Fibroblast of the conjunctiva (primary cell): Measurements from ENCODE around the gene NEK1.
"Not testable (repeated sequence)": the region's sequence is repeated elsewhere in the genome, so short reads cannot be mapped to it uniquely, and the experiment has no call there.

Experiments
- DNase-seq: peaks from one replicate; pipeline ENCODE4 v3.0.0-alpha.2; 2010; ENCODE audit warnings: low read depth

Gene NEK1

DNA sequence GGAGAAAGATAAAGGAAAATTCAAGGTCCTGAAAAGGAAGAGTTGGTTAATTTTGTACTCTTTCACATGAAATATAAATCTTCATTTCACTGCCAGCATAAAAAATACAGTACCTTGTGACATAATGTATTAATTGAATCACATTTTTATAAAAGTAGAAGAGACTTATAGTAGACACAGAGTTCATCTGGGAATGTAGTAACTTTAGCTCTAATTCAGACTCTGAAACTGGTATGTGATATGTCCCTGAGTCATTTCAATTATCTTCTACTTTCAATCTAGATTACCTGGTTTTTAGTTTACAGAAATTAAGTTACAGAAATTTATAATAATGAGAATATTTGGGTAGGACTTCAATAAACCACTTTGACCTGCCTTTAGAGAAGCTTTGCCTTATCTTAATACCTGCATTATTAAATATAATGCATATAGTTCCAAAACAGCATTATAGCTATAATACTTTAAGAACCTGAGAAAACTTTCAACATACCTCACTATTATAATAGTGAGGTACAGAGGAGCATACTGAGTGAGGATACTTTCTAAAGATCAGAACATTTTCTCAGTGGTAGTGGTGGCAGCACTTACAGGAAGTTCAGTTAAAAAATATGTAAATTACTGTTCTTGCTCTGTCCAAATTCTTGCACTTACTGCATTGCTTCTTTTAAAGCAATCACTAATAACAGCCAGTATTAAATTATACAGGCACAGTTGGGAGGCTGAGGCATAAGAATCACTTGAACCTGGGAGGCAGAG, 11.2 kb downstream of the NEK1 start:
- DNase-seq = no peak

DNA sequence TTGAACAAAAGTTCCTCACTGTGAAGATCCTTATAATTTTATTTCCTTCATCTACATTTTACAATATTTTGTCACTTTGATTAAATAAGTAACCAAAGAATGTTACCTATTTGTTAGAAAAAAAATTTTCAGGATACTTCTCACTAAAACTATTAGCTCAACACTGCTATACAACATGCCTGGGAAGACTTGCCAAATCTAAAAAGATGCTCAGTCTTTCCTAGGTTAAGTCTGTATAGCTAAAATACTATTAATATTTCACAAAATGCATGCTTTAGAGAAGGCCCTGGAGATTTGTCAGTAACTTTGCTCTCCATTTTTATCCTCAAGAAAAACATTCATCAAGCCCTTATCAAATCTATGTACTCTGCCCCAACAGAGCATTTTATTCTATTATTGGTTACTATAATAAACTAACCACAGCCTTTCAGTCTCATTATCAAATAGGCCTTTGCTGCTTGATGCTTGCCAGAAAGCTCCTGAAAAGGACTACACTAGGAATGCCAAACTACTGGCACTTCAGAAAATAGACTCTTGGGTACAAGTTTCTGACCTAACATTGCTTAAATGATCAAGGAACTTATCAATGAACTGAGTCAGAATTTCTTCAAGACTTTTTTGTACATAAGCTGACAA, 17.7 kb downstream of the NEK1 start:
- DNase-seq = no peak

DNA sequence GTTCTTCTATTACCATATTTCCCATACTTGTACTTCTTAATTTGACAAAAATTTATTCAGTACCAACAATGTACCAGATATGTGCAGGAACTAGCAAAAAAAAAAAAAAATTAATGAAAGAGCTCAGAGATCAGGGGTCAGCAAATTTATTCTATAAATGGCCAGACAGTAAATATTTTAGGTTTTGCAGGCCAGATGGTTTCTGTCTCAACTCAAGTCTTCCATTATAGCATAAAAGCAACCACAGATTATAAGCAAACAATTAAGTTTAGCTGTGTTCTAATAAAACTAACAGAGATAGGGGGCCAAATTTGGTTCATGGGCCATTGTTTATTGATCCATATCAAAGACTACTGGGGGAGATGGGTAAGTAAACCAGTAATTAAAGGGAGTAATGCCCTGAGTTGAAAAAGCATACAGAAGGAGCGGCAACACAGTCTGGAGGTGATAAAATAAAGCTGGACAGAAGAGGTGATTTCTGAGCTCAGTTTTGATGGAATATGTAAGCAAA, 19.3 kb downstream of the NEK1 start:
- DNase-seq = no peak

DNA sequence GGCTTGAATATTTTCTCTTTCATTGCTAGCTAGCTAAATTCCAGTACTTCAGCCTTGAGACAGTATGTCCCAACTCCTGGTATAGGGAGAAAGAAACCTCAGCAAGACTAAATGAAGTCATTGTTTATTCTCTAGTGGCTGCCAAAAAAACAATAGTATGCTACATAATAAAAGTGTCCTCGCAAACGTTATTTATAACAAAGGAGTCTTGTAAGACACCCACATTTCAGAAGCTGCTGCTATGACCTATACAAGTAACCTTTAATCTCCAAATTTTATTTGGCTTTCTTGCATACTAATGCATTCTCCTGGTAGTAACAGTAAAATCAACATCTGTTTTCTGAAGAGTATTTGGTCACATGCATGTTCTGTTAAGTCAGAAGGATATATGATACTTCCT, 28.8 kb downstream of the NEK1 start:
- DNase-seq = peak; percentile 16

DNA sequence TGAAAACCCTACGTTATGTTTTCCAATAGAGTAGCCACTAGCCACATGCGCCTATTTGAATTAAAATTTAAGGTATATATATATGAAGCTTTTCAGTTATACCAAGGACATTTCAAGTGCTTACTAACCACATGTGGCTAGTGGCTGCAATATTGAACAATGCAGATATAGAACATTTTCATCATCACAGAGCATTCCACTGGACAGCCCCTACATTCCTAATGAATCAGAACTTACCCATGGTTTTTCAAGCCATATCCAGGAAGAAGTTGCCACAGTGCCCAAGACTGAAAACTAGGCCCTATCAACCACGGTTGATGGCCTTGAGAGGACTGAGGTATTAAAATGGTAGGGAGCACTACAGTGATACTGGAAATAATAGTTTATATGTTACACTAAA, 29.7 kb downstream of the NEK1 start:
- DNase-seq = no peak

DNA sequence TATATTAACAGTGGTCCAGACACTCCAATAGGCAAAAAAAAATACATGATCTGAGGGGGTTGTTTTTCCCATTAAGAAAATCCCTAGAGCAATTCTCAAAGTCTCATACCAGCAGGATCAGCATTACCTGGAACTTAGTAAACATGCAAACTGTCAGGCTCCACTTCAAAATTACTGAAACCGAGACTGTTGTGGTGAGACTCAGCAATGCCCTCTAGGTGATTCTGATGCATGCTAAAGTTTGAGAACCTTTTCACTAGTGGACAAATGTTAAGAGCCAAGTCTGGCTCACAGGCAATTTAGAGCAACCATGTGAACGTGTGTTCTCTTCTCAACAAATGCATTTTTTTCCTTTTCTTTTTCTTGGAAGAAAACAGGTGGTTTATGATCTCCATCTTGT, 30.2 kb downstream of the NEK1 start:
- DNase-seq = no peak

DNA sequence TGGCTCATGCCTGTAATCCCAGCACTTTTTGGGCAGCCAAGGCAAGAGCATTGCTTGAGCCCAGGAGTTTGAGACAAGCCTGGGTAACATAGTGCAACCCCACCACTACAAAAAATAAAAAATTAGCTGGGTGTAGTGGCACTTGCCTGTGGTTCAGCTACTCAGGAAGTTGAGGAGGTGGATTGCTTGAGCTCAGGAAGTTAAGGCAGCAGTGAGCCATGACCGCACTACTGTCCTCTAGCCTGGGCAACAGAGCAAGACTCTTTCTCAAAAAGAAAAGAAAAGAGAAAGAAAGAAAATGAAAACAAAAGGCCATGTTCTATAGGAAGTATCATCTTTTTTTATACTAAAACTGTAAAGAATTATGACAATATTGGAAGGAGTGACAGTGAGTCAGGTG, 38.5 kb downstream of the NEK1 start:
- DNase-seq = no peak

DNA sequence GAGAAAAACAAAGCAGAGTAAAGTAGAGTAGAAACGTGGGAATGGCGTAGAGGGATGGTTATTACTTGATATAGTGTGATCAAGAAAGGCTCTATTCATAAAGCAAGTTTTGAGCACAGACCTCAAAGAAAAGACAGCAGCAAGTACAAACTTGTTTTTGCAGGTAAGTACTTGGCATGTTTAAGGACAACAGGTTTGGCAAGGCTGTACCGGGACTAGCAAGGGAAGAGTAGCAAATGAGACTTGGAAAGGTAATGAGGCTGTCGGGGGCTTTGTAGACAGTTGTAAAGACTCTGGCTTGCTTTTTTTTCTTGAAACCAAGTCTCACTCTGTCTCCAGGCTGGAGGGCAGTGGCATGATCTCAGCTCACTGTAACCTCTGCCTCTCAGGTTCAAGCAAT, 40.9 kb downstream of the NEK1 start:
- no peak for DNase-seq

DNA sequence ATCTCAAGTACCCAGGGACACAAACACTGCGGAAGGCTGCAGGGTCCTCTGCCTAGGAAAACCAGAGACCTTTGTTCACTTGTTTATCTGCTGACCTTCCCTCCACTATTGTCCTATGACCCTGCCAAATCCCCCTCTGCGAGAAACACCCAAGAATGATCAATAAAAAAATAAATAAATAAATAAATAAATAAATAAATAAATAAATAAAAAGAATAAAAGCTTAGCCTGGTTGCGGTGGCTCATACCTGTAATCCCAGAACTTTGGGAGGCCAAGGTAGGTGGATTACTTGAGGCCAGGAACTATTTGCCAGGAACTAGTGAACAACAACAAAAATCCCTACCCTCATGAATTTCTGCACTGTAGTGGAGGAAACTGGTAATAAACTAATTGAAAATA, 41.4 kb downstream of the NEK1 start:
- not testable (repeated sequence) for DNase-seq

DNA sequence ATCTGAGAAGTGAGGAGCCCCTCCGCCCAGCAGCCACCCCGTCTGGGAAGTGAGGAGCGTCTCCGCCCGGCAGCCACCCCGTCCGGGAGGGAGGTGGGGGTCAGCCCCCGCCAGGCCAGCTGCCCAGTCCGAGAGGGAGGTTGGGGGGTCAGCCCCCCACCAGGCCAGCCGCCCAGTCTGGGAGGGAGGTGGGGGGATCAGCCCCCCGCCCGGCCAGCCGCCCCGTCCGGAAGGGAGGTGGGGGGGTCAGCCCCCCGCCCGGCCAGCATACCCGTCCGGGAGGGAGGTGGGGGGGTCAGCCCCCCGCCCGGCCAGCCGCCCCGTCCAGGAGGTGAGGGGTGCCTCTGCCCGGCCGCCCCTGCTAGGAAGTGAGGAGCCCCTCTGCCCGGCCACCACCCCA, 42.1 kb downstream of the NEK1 start:
- DNase-seq = not testable (repeated sequence)

DNA sequence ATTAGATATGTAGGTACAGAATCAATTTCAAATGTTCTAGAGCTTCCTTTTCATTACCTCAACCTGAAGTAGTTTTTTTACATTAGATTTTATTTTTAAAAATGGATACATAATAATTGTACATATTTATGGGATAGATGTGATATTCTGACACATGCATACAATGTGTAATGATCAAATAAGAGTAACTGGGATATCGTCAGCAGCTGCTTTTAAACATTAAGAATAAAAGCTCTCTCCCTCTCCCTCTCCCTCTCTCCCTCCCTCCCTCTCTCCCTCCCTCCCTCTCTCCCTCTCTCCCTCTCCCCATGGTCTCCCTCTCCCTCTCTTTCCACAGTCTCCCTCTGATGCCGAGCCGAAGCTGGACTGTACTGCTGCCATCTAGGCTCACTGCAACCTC, 43.2 kb downstream of the NEK1 start:
- DNase-seq = not testable (repeated sequence)

DNA sequence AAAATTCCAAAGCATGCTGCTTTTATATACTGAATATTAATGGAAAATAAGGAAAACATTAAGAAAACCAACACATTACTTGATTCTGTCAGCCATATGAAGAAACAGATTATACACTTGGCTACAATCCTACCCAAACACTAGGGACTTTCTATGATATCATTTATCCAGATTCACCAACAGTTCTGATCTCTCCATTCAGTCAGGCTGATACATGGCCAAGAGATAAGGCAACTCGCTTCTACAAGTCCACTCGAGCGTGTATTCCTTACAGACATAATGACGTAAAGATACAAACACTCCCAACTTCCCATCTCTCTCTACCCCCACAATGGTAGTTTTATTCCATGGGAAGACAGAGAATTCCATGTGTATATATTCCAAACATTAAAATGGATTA, 44.5 kb downstream of the NEK1 start:
- no peak for DNase-seq

DNA sequence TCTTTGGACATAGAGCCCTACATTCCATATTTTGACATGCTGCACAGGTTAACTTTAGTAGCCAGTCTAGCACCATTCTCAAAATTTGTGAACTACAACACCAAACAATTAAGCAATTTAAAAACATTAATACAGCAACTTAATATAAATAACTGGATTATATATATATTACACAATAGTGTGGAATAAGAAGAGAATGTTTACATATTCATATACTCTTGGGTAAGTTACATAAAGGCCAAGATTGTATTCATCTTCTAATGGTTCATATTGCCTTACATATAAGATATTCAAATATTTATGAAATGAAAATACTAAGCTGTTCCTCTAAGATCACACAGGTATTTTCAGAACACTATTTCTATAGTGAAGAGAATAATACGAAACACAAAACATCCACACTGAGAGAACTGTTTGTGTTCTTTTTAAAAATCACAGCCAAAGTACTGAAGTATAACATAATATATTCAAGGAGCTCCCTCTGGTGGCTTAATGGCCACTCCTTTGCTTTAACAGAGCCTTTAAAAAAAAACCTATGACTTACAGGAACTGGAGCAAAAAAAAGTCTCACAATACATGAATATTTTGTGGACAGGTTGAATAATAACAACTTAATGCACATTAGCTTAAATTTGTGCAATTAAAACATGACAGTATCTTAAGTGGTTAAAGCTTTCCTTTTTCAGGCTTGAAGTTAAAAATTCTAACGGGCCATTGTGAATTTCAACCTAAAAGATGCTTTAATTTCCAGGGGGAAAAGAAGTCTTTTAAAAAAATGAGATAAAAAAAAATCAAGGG, 46.2 kb downstream of the NEK1 start:
- DNase-seq = peak; percentile 51

DNA sequence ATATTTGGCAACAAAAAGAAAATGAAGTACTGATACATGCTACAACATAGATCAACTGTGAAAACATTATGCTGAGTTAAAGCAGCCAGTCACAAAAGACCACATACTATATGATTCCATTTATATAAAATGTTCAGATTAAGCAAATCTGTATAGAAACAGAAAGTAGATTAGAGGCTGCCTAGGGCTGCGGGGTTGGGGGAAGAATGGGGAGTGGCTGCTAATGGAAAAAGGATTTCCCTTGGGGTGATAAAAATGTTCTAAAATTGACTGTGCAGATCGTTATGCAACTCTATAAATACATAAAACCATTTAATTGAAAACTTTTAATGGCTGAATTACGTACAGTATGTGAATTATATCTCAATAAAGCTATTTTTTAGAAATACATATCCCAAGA, 46.8 kb downstream of the NEK1 start:
- no peak for DNase-seq

DNA sequence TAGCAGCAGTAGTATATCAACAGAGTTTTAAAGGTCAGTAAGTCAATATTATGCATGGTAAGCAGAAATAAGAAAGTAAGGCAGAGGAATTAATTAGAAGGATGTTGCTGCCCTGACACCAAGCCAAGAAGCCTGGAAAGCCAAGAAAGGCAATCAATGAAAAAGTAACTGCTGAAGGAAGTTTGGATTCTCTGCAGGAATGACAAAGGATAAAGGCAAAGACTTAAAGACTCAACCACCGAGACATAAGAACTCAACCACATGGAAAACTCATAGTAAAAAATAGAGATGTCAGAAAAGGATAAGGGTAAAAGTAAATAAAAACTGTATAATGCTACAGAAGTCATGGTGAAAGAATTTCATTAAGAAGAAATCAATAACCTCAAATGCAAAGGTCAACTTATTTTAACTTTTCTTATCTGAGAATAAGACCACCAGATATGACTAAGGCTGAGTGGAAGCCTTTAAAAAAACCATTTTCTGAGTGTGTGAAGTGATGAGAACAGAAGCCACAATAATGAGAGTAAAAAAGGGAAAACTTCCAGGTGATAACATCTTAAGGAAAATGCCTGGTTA, 55.2 kb downstream of the NEK1 start:
- no peak for DNase-seq

DNA sequence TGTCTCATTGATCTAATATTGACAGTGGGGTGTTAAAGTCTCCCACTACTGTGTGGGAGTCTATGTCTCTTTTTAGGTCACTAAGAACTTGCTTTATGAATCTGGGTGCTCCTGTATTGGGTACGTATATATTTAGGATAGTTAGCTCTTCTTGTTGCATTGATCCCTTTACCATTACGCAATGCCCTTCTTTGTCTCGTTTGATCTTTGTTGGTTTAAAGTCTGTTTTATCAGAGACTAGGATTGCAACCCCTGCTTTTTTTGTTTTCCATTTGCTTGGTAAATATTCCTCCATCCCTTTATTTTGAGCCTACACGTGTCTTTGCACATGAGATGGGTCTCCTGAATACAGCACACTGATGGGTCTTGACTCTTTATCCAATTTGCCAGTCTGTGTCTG, 65.8 kb downstream of the NEK1 start:
- not testable (repeated sequence) for DNase-seq

DNA sequence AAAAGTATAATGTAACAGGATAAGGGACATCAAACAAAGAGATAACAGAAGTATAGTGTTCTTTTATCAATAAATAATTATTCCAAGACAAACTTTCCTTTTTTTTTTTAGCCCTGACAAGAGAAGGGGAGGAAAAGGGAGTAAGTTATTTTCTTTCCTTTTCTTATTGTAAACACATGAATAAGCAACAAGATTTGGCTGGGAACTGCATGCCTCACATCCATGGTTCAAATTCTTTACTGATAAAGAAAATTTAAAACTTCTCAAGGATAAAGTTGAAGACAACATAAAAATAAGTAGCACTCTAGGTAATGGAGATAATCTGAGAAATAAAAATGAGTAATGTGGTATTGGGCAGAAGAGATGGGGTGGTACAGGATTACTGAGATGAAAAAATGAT, 71.6 kb downstream of the NEK1 start:
- no peak for DNase-seq

DNA sequence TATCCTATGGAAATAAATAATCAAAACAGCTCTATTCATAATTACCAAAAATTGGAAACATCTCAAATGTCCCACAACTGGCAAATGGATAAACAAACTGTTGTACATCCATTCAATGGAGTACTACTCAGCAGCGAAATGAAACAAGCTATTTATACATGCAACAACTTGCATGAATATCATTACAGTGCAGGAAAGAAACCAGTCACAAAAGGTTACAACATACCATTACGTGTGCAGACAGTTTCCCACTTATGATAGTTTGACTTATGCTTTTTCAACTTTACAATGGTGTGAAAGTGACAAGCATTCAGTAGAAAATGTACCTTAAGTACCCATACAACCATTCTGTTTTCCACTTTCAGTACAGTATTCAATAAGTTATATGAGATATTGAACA, 82.3 kb downstream of the NEK1 start:
- DNase-seq = no peak

DNA sequence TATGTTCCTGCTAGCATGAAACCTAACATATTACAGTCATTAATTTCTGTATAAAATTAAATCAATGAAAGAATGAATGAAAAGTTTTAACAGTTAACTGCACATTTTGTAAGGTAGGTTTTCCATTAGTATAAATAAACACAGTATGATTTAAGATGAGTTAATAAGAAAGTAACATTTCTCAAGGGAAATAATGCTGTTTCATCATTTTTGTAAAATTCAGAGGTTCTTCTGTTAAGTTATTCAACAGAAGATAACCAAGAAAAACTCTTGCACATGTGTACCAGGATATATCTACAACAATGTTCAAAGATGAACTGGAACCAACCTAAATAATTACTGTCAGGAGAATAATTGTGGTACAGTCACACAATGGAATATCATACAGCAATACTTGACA, 88.6 kb downstream of the NEK1 start:
- no peak for DNase-seq

DNA sequence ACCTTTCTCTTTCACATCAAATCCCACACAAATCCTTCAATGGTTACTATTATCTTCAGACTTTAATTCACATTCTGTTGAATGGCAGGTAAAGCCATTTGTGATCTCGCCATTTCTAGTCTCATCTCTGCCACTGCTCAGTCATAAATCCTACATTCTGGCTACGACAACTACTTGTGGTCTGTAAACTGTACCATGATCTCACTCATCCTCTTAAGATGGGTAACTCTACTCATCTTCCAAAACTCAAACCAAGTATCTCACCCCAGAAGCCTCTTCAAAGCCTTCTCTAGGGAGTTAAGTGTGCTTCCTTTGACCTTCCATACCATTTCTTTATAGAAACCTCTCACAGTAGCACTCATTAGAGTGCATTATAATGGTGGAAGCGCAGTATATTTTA, 101.8 kb downstream of the NEK1 start:
- no peak for DNase-seq

DNA sequence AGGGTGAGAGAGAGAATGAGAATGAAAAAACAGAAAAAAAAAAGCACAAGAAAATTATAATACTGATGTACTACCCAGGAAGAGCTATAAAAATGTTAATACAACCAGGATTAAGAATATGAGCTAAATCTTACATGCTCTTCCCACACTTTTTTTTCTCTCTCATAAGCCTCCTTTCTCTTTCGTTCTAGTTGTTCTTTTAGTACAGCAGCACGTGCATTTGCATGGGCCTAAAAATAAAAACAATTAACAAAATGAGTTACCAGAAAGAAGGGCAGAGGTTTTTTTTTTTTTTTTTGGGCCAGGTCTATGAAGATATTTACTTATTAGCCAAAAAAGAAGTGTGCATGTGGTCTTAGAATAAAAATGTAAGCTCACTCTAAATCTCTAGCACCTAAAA, 105.5 kb downstream of the NEK1 start:
- no peak for DNase-seq

DNA sequence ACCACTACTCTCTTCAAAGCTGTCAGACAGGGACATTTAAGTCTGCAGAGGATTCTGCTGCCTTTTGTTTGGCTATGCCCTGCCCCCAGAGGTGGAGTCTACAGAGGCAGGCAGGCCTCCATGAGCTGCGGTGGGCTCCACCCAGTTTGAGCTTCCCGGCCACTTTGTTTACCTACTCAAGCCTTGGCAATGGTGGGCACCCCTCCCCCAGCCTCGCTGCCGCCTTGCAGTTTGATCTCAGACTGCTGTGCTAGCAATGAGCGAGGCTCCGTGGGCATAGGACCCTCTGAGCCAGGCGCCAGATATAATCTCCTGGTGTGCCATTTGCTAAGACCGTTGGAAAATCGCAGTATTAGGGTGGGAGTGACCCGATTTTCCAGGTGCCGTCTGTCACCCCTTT, 112.5 kb downstream of the NEK1 start:
- not testable (repeated sequence) for DNase-seq

DNA sequence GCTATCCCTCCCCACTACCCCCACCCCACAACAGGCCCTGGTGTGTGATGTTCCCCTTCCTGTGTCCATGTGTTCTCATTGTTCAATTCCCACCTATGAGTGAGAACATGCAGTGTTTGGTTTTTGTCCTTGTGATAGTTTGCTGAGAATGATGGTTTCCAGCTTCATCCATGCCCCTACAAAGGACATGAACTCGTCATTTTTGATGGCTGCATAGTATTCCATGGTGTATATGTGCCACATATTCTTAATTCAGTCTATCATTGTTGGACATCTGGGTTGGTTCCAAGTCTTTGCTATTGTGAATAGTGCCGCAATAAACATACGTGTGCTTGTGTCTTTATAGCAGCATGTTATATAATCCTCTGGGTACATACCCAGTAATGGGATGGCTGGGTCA, 118.1 kb downstream of the NEK1 start:
- DNase-seq = not testable (repeated sequence)
